Measurements from ENCODE around the gene ABCC1.

GRCh38 chr16:16099320-16099719, 149.9 kb downstream of the ABCC1 start:
- TF ChIP-seq, protein P1, sequence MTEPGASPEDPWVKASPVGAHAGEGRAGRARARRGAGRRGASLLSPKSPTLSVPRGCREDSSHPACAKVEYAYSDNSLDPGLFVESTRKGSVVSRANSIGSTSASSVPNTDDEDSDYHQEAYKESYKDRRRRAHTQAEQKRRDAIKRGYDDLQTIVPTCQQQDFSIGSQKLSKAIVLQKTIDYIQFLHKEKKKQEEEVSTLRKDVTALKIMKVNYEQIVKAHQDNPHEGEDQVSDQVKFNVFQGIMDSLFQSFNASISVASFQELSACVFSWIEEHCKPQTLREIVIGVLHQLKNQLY (CRISPR knock-in tag; IDR thresholded peaks at IDR 0.05) = no peak
- TF ChIP-seq, protein P2, sequence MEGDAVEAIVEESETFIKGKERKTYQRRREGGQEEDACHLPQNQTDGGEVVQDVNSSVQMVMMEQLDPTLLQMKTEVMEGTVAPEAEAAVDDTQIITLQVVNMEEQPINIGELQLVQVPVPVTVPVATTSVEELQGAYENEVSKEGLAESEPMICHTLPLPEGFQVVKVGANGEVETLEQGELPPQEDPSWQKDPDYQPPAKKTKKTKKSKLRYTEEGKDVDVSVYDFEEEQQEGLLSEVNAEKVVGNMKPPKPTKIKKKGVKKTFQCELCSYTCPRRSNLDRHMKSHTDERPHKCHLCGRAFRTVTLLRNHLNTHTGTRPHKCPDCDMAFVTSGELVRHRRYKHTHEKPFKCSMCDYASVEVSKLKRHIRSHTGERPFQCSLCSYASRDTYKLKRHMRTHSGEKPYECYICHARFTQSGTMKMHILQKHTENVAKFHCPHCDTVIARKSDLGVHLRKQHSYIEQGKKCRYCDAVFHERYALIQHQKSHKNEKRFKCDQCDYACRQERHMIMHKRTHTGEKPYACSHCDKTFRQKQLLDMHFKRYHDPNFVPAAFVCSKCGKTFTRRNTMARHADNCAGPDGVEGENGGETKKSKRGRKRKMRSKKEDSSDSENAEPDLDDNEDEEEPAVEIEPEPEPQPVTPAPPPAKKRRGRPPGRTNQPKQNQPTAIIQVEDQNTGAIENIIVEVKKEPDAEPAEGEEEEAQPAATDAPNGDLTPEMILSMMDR (IDR thresholded peaks at IDR 0.05) = no peak
- TF ChIP-seq, protein P3, sequence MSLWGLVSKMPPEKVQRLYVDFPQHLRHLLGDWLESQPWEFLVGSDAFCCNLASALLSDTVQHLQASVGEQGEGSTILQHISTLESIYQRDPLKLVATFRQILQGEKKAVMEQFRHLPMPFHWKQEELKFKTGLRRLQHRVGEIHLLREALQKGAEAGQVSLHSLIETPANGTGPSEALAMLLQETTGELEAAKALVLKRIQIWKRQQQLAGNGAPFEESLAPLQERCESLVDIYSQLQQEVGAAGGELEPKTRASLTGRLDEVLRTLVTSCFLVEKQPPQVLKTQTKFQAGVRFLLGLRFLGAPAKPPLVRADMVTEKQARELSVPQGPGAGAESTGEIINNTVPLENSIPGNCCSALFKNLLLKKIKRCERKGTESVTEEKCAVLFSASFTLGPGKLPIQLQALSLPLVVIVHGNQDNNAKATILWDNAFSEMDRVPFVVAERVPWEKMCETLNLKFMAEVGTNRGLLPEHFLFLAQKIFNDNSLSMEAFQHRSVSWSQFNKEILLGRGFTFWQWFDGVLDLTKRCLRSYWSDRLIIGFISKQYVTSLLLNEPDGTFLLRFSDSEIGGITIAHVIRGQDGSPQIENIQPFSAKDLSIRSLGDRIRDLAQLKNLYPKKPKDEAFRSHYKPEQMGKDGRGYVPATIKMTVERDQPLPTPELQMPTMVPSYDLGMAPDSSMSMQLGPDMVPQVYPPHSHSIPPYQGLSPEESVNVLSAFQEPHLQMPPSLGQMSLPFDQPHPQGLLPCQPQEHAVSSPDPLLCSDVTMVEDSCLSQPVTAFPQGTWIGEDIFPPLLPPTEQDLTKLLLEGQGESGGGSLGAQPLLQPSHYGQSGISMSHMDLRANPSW (CRISPR knock-in tag; conservative IDR thresholded peaks at IDR 0.05; ENCODE audit: low read depth) = no peak
- TF ChIP-seq SMAD3 (CRISPR knock-in tag; IDR thresholded peaks at IDR 0.05; ENCODE audit: borderline replicate concordance) (no peak), ZNF423 (CRISPR knock-in tag; IDR thresholded peaks at IDR 0.05) (no peak), SP1 (CRISPR knock-in tag; conservative IDR thresholded peaks at IDR 0.05) (no peak), CREM (CRISPR knock-in tag; IDR thresholded peaks at IDR 0.05) (no peak), USF2 (CRISPR knock-in tag; IDR thresholded peaks at IDR 0.05) (no peak), ZNF138 (CRISPR knock-in tag; conservative IDR thresholded peaks at IDR 0.05) (no peak), E2F1 (CRISPR knock-in tag; IDR thresholded peaks at IDR 0.05) (no peak), FOXK1 (CRISPR knock-in tag; IDR thresholded peaks at IDR 0.05) (no peak), NR2C2 (CRISPR knock-in tag; IDR thresholded peaks at IDR 0.05) (no peak)
- TF ChIP-seq, protein P4, sequence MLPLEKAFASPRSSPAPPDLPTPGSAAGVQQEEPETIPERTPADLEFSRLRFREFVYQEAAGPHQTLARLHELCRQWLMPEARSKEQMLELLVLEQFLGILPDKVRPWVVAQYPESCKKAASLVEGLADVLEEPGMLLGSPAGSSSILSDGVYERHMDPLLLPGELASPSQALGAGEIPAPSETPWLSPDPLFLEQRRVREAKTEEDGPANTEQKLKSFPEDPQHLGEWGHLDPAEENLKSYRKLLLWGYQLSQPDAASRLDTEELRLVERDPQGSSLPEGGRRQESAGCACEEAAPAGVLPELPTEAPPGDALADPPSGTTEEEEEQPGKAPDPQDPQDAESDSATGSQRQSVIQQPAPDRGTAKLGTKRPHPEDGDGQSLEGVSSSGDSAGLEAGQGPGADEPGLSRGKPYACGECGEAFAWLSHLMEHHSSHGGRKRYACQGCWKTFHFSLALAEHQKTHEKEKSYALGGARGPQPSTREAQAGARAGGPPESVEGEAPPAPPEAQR (CRISPR knock-in tag; IDR thresholded peaks at IDR 0.05) = no peak
- TF ChIP-seq, protein P5, sequence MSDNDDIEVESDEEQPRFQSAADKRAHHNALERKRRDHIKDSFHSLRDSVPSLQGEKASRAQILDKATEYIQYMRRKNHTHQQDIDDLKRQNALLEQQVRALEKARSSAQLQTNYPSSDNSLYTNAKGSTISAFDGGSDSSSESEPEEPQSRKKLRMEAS (CRISPR knock-in tag; IDR thresholded peaks at IDR 0.05) = no peak

Measured in WTC11 (cell line).